Kidney capillary endothelial cell (primary cell): ENCODE measurements around the gene NFKBIA.
"Not testable (repeated sequence)": the region's sequence is repeated elsewhere in the genome, so short reads cannot be mapped to it uniquely, and the experiment has no call there.

Experiments
- DNase-seq: peaks from one replicate; pipeline ENCODE4 v3.0.0-alpha.2; 2018; ENCODE audit warnings: low spot score

The NFKBIA gene

DNA sequence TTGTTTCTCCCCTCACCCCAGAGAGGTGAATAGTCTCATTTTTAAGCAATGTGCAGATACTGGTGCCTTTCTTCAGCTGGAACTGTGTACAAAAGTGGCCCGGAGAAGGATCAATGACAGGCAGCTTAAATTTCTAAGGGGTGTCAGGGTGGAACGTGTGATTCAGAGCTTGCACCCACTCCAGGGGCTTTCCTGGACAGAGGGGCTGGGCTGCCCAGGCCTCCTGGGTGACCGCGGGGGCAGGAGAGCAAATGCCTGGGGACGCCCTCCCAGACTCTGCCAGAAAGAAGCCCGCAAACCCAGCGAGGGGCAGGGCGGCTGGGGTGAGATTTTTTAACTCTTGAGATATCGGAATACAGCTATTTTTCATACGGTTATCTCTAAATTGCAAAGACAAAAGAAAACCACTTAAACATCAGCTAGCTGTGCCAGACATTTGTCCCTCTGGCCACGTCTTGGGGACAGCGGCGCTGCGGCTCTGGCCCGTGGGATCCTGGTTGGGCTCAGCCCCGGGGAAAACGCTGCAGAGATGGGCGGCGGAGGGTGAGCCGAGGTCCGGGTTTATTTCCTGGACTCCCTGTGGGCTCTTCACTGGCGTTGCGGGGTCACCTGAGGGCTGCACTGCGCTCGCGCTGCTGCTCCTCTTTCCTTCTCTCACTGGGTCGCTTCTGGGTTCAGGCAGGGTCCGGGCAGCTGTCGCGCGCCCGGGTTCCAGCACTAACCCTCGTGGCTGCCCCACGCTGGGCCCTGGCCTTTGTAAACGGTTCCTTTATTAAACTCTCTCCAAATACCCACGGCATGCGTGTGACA lies 35.8 kb downstream of the NFKBIA start:
- no peak for DNase-seq

DNA sequence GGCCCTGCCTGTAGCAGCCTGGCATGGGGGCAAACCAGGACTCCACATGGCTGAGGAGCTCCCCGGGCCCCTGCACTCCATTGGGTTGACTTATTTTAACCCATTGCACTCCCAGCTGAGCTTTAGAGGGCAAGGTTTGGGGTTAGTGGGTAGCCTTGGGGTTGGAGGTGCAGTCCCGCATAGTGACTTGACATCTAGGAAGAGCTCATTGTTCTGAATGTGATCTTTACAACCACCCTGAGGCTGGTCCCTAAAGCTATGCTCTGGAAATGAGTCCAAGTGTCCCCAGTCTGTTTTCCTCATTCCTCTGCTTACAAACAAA lies 36.4 kb downstream of the NFKBIA start:
- DNase-seq: no peak

DNA sequence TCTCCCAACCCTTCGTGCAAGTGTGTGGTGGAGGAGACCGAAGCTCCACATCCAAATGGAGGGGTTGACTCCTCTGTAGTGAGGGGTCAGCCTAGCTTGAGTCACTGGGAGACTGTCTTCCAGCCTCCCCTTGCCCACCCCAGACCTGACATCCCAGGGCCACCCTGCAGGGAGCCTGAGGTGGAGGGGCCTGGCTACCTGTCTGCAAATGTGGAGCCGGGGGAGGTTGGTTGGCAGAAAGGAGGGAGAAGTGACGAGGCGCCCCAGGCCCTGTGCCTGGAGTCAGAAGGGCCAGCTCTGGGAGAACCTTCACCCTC lies 37.5 kb downstream of the NFKBIA start:
- DNase-seq: no peak

DNA sequence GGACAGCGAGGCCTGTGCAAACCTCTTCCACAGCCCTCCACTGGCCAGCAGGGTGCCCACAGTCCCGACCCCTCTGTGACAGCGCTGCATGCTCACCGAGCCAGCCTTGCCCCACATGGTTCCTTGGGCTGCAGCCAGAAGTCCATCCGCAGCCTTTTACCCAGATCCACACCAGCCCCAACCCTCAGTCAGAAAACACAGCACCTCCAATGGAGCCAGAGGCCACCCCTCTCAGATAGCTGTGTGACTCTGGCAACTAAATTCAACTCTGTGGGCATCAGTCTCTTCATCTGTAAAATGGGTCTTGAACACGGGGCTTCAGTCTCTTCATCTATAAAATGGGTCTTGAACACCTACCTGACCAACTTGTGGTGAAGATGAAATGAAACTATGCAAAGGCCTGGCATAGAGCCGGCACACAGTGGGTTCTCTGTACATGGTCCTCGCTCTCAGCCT lies 38.0 kb downstream of the NFKBIA start:
- no peak for DNase-seq

DNA sequence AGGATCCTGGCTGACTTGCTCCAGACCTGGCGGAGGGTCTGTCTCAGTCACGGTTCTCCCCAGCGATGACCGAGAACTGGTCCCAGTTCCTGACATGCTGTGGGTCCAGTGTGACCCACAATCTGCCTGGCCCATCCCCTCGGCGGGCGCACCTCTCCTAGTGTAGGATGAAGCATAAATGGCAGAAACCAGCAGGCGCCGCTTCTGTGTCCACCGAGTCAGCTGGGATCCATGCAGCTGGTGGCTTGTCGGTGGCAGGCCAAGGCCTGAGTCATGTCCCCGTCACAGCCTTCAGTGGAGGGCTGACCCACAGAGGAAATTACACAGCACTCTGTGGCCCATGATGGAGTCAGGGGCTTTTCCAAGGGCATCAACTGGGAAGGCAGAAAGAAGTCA lies 38.5 kb downstream of the NFKBIA start:
- DNase-seq: peak; percentile 75

DNA sequence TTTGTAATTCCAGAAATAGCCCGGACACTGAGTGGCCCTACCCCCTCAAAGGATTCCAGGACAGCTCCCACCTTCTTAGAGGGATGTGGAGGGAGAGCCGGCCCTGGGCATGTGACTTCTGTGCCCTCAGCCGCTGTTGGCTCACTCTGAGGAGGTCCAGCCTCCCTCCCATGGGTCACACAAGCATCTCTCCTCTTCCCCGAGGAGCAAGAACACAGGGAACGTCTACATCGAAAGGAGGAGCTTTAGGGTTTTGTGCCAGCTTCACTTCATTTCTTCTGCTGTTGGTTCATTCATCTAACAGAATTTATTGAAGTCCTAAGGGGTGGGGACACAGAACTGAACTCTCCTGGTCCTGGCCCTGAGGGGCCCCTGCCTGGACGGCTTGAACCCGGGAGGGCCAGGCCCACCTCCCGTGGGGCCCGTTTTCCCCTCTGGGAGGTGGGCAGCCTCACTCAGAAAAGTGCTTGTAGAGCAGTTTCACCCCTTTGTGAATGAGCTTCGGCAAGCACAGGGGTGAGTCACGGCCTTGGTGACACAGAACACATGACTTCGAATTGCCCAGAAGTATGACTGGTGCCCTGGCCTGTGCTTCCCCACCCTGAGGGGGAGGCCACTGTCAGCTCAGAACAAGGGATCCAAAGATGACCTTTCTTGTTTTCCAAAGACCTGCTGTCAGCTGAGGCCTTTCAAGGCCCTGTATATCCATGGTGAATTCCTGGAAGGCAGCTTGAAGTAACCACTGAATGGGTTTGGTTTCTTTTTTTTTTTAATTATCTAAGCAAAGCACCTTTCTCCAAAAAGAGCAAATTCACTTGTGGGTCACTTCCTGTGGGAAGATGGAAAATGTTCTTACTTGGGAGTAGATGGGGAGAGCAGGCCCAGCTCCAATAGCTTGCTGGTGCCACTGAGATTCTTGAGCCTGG lies 39.2 kb downstream of the NFKBIA start:
- peak; percentile 96 for DNase-seq

DNA sequence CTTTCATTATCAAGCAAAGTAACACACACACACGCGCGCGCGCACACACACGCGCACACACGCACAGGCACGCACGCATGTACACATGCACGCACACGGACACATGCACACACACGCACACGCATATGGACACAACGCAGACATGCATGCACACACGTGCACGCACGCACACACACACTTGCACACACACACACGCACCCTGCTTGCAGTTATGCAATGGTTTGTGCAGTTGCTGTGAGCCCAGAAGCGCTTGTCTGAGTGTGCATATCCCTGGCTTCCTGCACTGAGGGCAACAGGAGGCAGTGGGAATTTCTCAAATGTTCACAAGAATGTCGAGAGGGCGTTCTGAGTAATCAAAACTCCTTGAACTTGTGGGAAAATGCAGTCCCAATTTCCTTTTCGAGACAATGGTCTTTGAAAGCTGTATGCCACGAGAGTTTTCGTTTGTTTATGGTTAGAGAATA lies 41.6 kb downstream of the NFKBIA start:
- DNase-seq: peak; percentile 75

DNA sequence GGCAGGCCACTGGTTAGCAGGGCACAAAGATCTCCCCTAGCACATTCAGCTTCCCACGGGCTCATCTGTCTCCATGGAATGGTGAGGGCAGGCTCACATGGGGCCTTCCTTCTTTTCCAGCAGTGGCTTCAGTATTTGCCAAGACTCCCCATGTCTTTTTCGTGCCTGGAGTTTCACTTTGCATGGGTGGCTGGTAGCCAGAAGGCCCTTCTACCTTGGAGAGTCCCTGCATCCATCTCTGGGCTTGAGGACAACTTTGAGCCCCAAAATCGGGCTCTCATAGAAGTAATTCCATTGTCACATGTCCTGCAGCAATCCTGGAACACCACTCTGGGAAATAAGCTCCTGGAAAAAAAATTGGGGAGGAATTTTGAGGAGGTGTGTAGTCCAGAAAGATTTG lies 42.1 kb downstream of the NFKBIA start:
- DNase-seq: no peak

DNA sequence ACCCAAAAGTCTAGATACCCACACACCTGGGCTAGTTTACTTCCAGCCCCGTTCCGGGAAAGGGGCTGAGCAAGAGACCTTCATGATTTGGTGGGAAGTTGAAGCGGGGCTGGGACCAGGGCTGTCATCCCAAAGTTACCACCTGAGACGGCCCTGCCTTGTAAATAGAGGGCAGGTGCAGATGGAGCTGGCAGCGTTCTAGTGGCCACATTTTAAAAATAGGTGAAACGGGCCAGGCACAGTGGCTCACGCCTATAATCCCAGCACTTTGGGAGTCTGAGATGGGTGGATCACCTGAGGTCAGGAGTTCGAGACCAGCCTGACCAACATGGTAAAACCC lies 43.4 kb downstream of the NFKBIA start:
- no peak for DNase-seq

DNA sequence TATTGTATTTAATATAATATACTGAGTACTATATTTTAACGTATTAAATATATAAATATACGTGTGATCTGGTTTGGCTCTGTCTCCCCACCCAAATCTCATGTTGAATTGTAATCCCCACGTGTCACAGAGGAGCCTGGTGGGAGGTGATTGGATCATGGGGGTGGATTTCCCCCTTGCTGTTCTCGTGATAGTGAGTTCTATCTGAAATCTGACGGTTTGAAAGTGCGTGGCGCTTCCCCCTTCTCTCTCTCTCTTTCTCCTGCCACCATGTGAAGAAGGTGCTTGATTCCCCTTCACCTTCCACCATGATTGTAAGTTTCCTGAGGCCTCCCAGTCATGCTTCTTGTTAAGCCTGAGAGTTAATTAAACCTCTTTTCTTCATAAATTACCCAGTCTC lies 44.9 kb downstream of the NFKBIA start:
- not testable (repeated sequence) for DNase-seq

DNA sequence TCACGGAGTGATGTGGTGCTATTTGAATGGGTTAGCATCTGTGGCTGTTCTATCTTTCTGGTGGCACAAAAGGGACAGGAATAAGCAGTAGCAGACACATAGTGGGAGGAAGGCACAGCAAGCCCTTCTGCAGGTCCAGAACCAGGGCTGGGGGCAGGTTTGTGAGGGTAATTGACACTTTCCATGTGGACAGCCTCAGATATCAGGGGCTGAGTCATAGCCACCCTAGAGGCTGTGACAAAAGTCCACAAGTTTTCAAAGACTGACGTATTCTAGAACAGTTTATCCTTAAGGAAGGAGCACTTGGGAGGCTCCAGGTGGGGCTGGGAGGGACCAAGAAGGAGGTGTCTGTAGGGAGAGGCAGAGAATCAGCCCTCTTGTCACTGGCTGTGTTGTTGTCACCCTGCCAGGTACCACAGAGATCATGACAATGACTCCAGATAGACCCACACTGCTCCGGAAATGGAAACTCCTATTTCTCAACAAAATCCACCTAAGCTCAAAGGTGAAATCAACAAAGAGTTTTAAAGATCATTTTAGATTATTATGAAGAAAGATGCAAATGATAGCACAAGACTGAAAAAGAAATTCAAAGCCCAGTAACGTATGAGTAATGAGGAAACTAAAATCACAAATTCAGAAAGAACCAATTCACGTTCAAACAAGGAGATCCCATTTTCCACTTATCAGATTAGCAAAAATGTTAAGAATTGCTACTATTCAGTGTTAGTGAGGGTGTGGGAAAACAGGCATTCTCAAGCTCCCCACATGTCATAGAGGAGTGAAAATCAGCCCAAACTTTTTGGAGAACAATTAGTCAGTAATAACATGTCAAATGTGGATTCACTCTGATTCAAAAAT lies 48.3 kb downstream of the NFKBIA start:
- no peak for DNase-seq

DNA sequence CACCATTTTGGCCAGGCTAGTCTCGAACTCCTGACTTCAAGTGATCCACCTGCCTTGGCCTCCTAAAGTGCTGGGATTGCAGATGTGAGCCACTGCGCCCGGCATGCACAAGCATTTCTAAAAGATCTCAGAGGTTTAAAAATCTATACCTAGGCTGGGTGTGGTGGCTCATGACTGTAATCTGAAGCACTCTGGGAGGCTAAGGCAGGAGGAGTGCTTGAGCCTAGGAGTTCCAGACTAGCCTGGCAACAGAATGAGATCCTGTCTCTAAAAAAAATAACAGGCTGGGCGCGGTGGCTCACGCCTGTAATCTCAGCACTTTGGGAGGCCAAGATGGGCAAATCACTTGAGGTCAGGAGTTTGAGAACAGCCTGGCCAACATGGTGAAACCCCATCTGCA lies 49.3 kb downstream of the NFKBIA start:
- not testable (repeated sequence) for DNase-seq

DNA sequence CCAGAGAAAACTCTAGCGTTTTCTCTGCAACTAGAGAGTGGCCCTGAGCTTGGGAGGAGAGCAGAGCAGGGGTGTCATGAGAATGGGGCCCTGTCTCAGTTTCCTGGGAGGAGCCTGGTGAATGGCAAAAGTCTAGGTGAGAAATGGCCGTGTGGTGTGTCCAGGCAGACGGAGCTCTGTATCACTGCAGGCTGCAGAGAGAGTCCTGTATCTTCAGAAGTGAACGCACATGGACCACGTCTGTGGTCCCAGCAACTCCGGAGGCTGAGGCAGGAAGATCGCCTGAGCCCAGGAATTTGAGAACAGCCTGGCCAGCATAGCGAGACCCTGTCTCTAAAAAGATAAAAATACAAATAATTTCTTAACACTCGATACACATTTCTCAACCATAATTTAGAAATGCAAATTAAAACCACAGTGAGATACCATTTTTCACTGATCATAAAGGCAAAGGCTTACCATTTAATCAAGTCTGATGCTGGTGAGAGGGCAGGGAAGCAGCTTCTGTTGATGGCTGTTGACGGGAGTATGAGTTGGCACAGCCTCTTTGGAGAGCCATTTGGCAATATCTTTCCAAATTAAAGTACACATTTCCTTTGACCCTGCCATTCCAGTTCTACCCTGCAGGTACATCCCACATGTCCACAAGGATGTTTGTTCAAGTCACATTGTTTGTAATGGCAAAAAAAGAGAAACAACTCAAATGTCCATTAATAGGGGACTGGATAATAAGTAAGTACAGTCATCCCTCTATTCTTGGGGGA lies 51.0 kb downstream of the NFKBIA start:
- no peak for DNase-seq

DNA sequence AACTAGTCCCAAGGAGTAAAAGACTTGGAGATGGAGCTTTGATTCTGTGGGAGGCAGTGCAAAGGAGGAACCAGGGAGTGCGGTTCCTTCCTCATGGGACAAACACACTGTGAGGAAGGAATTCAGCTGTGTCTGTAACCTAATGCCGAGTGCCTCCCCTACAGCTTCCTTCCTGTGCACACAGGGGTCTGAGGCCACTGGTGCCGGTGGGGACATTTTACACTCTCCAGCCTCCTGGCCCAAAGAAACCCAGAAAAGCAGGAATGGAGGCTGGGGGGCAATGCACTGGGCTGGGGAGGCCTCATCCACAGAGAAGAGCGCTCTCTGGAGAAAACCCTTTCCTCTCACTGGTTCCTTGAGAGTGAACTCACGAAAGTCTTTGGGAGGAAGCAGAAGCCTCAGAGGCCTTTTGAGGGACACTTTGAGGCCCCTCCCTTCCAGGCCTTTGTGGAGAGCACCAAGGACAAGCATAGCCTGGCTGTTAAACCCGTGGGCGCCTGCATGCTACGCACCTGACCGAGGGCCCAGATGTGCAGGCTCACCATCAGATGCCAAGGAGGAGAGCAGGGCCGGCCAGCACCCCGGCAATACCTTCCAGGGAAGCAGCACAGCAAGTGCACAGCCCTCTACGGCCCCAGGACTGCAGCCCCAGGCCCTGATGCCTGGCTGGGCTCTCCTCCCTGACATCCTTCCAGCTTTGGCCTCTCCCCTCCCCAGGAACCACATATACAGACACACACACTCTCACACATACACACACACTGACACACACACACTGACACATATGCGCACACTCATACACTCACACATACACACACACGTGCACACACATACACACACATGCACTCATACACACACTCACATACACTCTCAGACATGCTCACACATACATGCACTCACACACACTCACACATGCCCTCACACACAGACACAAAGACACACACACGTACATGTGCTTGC lies 52.0 kb downstream of the NFKBIA start:
- no peak for DNase-seq

DNA sequence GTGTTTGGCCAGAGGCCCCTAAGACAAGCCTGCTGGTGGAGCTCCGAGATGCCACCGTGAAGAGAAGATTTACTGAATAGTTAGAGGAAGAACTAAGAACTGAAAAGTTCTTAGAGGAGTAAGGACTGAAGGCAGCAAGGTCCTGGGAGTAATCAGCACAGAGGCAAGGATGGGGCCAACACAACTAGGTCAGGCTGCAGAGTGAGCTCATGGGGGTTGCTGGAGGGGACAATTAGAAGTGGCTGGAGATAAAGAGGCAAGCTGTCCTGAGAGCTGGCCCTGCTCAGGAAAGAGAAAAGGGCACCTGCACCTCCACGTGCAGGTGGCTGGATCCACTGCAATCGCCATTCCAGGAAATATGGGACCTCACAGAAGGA lies 52.7 kb downstream of the NFKBIA start:
- no peak for DNase-seq
